NCI-H128 (cell line): ENCODE data around the gene WNT2B.

ENCODE experiments used
- DNase-seq: peaks from one replicate; lab custom pipeline; 2025; ENCODE audit not compliant: unreplicated experiment; lab: John Stamatoyannopoulos, UW

Gene WNT2B

GRCh38 chr1:112504661-112505399 is 3.9 kb upstream of the WNT2B start:
- no peak for DNase-seq

GRCh38 chr1:112505400-112505785 is 3.4 kb upstream of the WNT2B start:
- no peak for DNase-seq

GRCh38 chr1:112505878-112506277 is 2.9 kb upstream of the WNT2B start:
- DNase-seq, result no peak

GRCh38 chr1:112506306-112506705 is 2.5 kb upstream of the WNT2B start:
- no peak for DNase-seq

- DNase-seq, result no peak
Measured at GRCh38 chr1:112506731-112507130, 2.0 kb upstream of the WNT2B start.

- no peak for DNase-seq
Measured at GRCh38 chr1:112507336-112507735, 1.4 kb upstream of the WNT2B start.

- DNase-seq, result no peak
Measured at GRCh38 chr1:112507921-112508277, 866 bp upstream of the WNT2B start.

GRCh38 chr1:112509005-112509659 is 367 bp downstream of the WNT2B start:
- no peak for DNase-seq

GRCh38 chr1:112509660-112510178 is 954 bp downstream of the WNT2B start:
- DNase-seq, result no peak

- DNase-seq, result no peak
Measured at GRCh38 chr1:112510340-112510739, 1.6 kb downstream of the WNT2B start.

- no peak for DNase-seq
Measured at GRCh38 chr1:112511897-112512296, 3.1 kb downstream of the WNT2B start.

GRCh38 chr1:112513112-112513870 is 4.5 kb downstream of the WNT2B start:
- no peak for DNase-seq

GRCh38 chr1:112514901-112515300 is 6.1 kb downstream of the WNT2B start:
- no peak for DNase-seq

GRCh38 chr1:112515311-112516009 is 6.7 kb downstream of the WNT2B start:
- no peak for DNase-seq

- DNase-seq, result no peak
Measured at GRCh38 chr1:112516141-112516540, 7.4 kb downstream of the WNT2B start.

GRCh38 chr1:112517231-112517630 is 8.5 kb downstream of the WNT2B start:
- DNase-seq, result no peak

- no peak for DNase-seq
Measured at GRCh38 chr1:112517646-112518045, 8.9 kb downstream of the WNT2B start.

- DNase-seq, result no peak
Measured at GRCh38 chr1:112518186-112518585, 9.4 kb downstream of the WNT2B start.

- DNase-seq, result no peak
Measured at GRCh38 chr1:112520166-112520565, 11.4 kb downstream of the WNT2B start.

- DNase-seq, result no peak
Measured at GRCh38 chr1:112522621-112523020, 13.9 kb downstream of the WNT2B start.

GRCh38 chr1:112524251-112524650 is 15.5 kb downstream of the WNT2B start:
- DNase-seq, result no peak
